ENCODE data around the gene AQP12A.

DNA sequence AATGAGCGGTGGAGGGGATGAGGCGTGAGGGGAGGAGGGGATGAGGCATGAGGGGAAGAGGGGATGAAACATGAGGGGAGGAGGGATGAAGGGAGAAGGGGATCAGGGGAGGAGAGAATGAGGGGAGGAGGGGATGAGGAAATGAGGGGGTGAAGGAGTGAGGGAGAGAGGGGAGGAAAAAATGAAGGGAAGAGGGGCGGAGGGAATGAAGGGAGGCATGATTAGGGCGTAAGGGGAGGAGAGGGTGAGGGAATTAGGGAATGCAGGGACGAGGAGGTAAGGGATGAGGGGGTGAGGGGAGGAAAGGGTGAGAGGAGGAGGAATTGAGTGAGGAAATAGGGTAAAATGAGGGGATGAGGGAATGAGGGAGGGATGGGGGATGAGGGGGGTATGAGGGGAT is 40.5 kb downstream of the AQP12A start:
- TF ChIP-seq, protein P1, sequence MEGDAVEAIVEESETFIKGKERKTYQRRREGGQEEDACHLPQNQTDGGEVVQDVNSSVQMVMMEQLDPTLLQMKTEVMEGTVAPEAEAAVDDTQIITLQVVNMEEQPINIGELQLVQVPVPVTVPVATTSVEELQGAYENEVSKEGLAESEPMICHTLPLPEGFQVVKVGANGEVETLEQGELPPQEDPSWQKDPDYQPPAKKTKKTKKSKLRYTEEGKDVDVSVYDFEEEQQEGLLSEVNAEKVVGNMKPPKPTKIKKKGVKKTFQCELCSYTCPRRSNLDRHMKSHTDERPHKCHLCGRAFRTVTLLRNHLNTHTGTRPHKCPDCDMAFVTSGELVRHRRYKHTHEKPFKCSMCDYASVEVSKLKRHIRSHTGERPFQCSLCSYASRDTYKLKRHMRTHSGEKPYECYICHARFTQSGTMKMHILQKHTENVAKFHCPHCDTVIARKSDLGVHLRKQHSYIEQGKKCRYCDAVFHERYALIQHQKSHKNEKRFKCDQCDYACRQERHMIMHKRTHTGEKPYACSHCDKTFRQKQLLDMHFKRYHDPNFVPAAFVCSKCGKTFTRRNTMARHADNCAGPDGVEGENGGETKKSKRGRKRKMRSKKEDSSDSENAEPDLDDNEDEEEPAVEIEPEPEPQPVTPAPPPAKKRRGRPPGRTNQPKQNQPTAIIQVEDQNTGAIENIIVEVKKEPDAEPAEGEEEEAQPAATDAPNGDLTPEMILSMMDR (IDR thresholded peaks at IDR 0.05; ENCODE audit: borderline replicate concordance, extremely low read depth, low read length, poor library complexity, severe bottlenecking) = no peak
- no peak for TF ChIP-seq EZH2 (IDR thresholded peaks at IDR 0.05; ENCODE audit: borderline replicate concordance, low read depth, low read length, severe bottlenecking)
